ENCODE data around the gene HEMGN. TPM values are rescaled to one million over a fixed set of nuclear protein-coding genes. Genes with fewer than 3 reads are reported as not detected.

HEMGN gene
- total RNA-seq, 6 donors from 2014 or later: 0.26 to 3.0 (median 0.51) TPM

GRCh38 chr9:97895211-97895610 lies 42.8 kb downstream of the HEMGN start:
- WGBS, 2 donors: 90 to 95% methylated on average over 1 of the region's 1 CpG
- DNase-seq: no peak
- Histone ChIP-seq H3K27me3 (no peaks in the 10 kb centered on the region), H3K4me1 (no peaks in the 10 kb centered on the region), H3K36me3 (peaks cover 0 to 9% (median 5%) of the 10 kb centered on the region in 4 donors), H3K9me3 (no peaks in the 10 kb centered on the region), H3K27ac (no peak overlapping the region), H3K4me3 (no peak overlapping the region)
- ATAC-seq (ENCODE audit: low FRiP score in 2 of 2): no peak
- TF ChIP-seq EP300 (IDR thresholded peaks at IDR 0.05) (no peak), POLR2AphosphoS5 (IDR thresholded peaks at IDR 0.05) (no peak), POLR2A (IDR thresholded peaks at IDR 0.05) (no peak), CTCF (IDR thresholded peaks at IDR 0.05) (no peak)

- no peak for ATAC-seq (ENCODE audit: low FRiP score in 2 of 2)
- 85 to 92% methylated on average over 2 of the region's 2 CpGs for WGBS, 2 donors
- Histone ChIP-seq H3K4me1 (no peaks in the 10 kb centered on the region), H3K36me3 (peaks cover 0 to 7% (median 0%) of the 10 kb centered on the region in 4 donors), H3K4me3 (no peak overlapping the region), H3K9me3 (no peaks in the 10 kb centered on the region), H3K27ac (no peak overlapping the region), H3K27me3 (no peaks in the 10 kb centered on the region)
- TF ChIP-seq CTCF (IDR thresholded peaks at IDR 0.05) (no peak), POLR2A (IDR thresholded peaks at IDR 0.05) (no peak), POLR2AphosphoS5 (IDR thresholded peaks at IDR 0.05) (no peak), EP300 (IDR thresholded peaks at IDR 0.05) (no peak)
- no peak for DNase-seq
These were observed 45.6 kb downstream of the HEMGN start for GRCh38 chr9:97892421-97892820.

GRCh38 chr9:97891736-97892135 lies 46.2 kb downstream of the HEMGN start:
- Histone ChIP-seq H3K27ac (no peak overlapping the region), H3K4me1 (no peaks in the 10 kb centered on the region), H3K27me3 (no peaks in the 10 kb centered on the region), H3K36me3 (peaks cover 0 to 7% (median 0%) of the 10 kb centered on the region in 4 donors), H3K9me3 (no peaks in the 10 kb centered on the region), H3K4me3 (no peak overlapping the region)
- ATAC-seq (ENCODE audit: low FRiP score in 2 of 2) (no peak), DNase-seq (no peak)
- TF ChIP-seq POLR2AphosphoS5 (IDR thresholded peaks at IDR 0.05) (no peak), POLR2A (IDR thresholded peaks at IDR 0.05) (no peak), EP300 (IDR thresholded peaks at IDR 0.05) (no peak), CTCF (IDR thresholded peaks at IDR 0.05) (no peak)
- WGBS, 2 donors: 75 to 90% methylated on average over 5 of the region's 5 CpGs

- H3K36me3 ChIP-seq: no peaks in the 10 kb centered on the region
- H3K4me1 ChIP-seq: no peaks in the 10 kb centered on the region
- peak; percentile 28 to 59 (median 44) for TF ChIP-seq CTCF (IDR thresholded peaks at IDR 0.05)
- no peak for TF ChIP-seq POLR2AphosphoS5 (IDR thresholded peaks at IDR 0.05)
- WGBS, 2 donors: 40 to 52% methylated on average over 9 of the region's 9 CpGs
- ATAC-seq (ENCODE audit: low FRiP score in 2 of 2) (peak; percentile 50 to 71), DNase-seq (peak in 1 of 2 donors; percentile 49)
- no peak overlapping the region for H3K4me3 ChIP-seq
- no peaks in the 10 kb centered on the region for H3K9me3 ChIP-seq
- H3K27ac ChIP-seq: no peak overlapping the region
- no peaks in the 10 kb centered on the region for H3K27me3 ChIP-seq
These were observed 47.8 kb downstream of the HEMGN start for GRCh38 chr9:97889941-97890887.

Data from upper lobe of left lung (tissue), 6 donors.